ENCODE measurements around the gene NRIP1. TPM values are rescaled to one million over a fixed set of nuclear protein-coding genes. Genes with fewer than 3 reads are reported as not detected.
"Not testable (repeated sequence)": the region's sequence is repeated elsewhere in the genome, so short reads cannot be mapped to it uniquely, and the experiment has no call there.

Gene NRIP1
- total and polyA plus RNA-seq, 5 donors from 2014 or later: 11.6 to 20.3 (median 13.3) TPM

DNA sequence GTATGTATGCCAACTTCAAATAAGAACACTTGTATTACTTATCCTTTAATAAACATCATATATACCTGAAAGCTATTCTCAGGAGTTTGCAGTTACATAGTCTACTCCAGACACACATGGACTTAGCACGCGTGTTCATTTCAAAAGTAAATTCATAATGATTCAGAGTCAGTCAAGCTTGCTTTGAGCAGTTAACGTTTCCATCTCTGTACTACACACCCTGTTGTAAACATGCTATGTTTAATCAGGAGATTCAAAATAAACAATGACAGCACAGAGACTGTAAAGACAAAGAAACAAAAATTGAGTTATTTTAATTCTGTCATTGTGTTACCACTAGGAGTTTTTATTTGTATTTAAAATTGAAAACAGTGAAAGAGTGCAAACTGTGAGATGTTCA lies 119.6 kb downstream of the NRIP1 start:
- no peak for ATAC-seq (ENCODE audit: low read depth in 2 of 2)
- H3K9me3 ChIP-seq (ENCODE audit: control insufficient read depth in 2 of 2, low read length in 2 of 2): no peaks in the 10 kb centered on the region

DNA sequence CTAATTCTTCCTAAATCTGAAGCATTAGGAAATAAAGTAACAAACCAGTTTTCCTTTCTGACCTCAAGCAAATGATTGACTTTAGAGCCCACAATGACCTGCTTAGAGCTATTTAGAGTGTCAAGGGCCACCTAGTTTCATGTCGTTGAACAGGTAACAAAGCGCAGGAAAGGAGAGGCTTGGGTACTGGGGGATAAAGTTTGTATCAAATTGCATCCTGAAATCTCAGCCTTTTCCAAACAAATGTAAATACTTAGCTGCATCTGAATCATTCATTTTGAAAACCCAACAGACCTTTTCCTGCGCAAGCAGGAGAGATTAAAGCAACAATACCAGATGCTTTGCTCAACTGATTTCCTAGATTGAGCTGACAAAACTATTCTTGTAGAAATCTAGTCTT lies 121.2 kb downstream of the NRIP1 start:
- H3K4me3 ChIP-seq (ENCODE audit: low read depth, low read length): no peak overlapping the region
- H3K4me1 Mint-ChIP-seq: no peaks in the 10 kb centered on the region
- H3K27ac Mint-ChIP-seq: no peak overlapping the region
- no peaks in the 10 kb centered on the region for H3K27me3 ChIP-seq (ENCODE audit: control insufficient read depth, insufficient read depth, low read length)
- DNase-seq (no peak), ATAC-seq (ENCODE audit: low read depth in 2 of 2) (no peak)
- no peaks in the 10 kb centered on the region for H3K9me3 ChIP-seq (ENCODE audit: control insufficient read depth in 2 of 2, low read length in 2 of 2)
- no peaks in the 10 kb centered on the region for H3K4me1 ChIP-seq (ENCODE audit: control insufficient read depth, insufficient read depth, low read length, poor library complexity, severe bottlenecking)
- H3K36me3 ChIP-seq (ENCODE audit: control insufficient read depth, insufficient read depth, low read length): no peaks in the 10 kb centered on the region
- H3K4me3 Mint-ChIP-seq: no peak overlapping the region
- no peak overlapping the region for H3K27ac ChIP-seq (ENCODE audit: insufficient read depth, low read length, poor library complexity, severe bottlenecking)
- H3K27me3 Mint-ChIP-seq: no peaks in the 10 kb centered on the region
- peaks cover under 1% of the 10 kb centered on the region for H3K36me3 Mint-ChIP-seq
- H3K9me3 Mint-ChIP-seq: peaks cover 0 to 9% (median 1%) of the 10 kb centered on the region in 7 donors

More for the DNA sequence above, 119.6 kb downstream of the NRIP1 start:
- H3K27ac Mint-ChIP-seq: no peak overlapping the region
- peaks cover 4% of the 10 kb centered on the region for H3K36me3 Mint-ChIP-seq
- peaks cover 0 to 10% (median 1%) of the 10 kb centered on the region in 7 donors for H3K9me3 Mint-ChIP-seq
- Histone ChIP-seq H3K4me3 (ENCODE audit: low read depth, low read length) (no peak overlapping the region), H3K36me3 (ENCODE audit: control insufficient read depth, insufficient read depth, low read length) (no peaks in the 10 kb centered on the region), H3K27me3 (ENCODE audit: control insufficient read depth, insufficient read depth, low read length) (no peaks in the 10 kb centered on the region), H3K27ac (ENCODE audit: insufficient read depth, low read length, poor library complexity, severe bottlenecking) (no peak overlapping the region), H3K4me1 (ENCODE audit: control insufficient read depth, insufficient read depth, low read length, poor library complexity, severe bottlenecking) (no peaks in the 10 kb centered on the region)
- H3K4me3 Mint-ChIP-seq: no peak overlapping the region
- no peaks in the 10 kb centered on the region for H3K4me1 Mint-ChIP-seq
- no peak for DNase-seq
- no peaks in the 10 kb centered on the region for H3K27me3 Mint-ChIP-seq

DNA sequence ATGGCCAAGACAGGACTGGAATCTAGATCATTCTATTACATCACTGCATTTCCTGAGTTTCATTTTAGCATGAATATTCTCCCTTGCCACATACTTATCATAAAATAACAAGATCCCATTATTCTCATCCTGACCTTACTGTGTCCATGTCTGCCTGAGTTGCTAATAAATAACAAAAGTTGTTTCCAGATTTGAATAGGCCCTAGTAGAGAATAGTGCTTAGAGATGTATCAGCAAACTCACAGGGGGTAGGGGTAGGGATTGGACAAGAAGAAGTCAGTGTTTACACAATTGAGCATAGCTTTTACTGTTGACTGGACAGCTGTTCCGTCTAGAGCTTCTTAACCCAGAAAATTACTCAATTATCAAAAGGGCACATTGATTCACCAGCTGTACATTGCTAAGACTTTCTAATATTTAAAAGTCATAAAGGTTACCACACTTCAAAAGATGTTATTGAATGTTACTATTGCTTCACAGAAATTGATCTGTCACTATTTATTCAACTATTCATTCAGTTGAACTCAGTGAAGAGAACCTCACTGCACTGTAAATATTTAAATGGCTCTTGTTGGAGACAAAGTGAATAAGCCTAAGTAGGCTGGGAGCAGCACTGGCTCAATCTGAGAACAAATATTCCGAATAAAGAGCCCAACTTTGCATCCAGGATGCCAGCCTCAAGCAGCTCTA lies 121.9 kb downstream of the NRIP1 start:
- Mint-ChIP-seq H3K9me3 (peaks cover 0 to 15% (median 4%) of the 10 kb centered on the region in 7 donors), H3K27me3 (no peaks in the 10 kb centered on the region)
- ATAC-seq (ENCODE audit: low read depth in 2 of 2): no peak

DNA sequence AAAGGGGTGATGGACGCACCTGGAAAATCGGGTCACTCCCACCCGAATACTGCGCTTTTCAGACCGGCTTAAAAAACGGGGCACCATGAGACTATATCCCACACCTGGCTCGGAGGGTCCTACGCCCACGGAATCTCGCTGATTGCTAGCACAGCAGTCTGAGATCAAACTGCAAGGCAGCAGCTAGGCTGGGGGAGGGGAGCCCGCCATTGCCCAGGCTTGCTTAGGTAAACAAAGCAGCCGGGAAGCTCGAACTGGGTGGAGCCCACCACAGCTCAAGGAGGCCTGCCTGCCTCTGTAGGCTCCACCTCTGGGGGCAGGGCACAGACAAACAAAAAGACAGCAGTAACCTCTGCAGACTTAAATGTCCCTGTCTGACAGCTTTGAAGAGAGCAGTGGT lies 137.5 kb downstream of the NRIP1 start:
- not testable (repeated sequence) for H3K36me3 Mint-ChIP-seq; H3K4me3 Mint-ChIP-seq; H3K9me3 ChIP-seq (ENCODE audit: control insufficient read depth in 2 of 2, low read length in 2 of 2); H3K4me1 ChIP-seq (ENCODE audit: control insufficient read depth, insufficient read depth, low read length, poor library complexity, severe bottlenecking); H3K36me3 ChIP-seq (ENCODE audit: control insufficient read depth, insufficient read depth, low read length); H3K27me3 Mint-ChIP-seq; DNase-seq; H3K9me3 Mint-ChIP-seq; H3K4me1 Mint-ChIP-seq; H3K27ac ChIP-seq (ENCODE audit: insufficient read depth, low read length, poor library complexity, severe bottlenecking); ATAC-seq (ENCODE audit: low read depth in 2 of 2); H3K27ac Mint-ChIP-seq; H3K4me3 ChIP-seq (ENCODE audit: low read depth, low read length); H3K27me3 ChIP-seq (ENCODE audit: control insufficient read depth, insufficient read depth, low read length)

More for the DNA sequence above, 121.9 kb downstream of the NRIP1 start:
- no peaks in the 10 kb centered on the region for H3K4me1 Mint-ChIP-seq
- DNase-seq: no peak
- no peaks in the 10 kb centered on the region for H3K4me1 ChIP-seq (ENCODE audit: control insufficient read depth, insufficient read depth, low read length, poor library complexity, severe bottlenecking)
- no peaks in the 10 kb centered on the region for H3K36me3 ChIP-seq (ENCODE audit: control insufficient read depth, insufficient read depth, low read length)
- H3K4me3 Mint-ChIP-seq: no peak overlapping the region
- no peak overlapping the region for H3K27ac Mint-ChIP-seq
- H3K4me3 ChIP-seq (ENCODE audit: low read depth, low read length): no peak overlapping the region
- H3K27ac ChIP-seq (ENCODE audit: insufficient read depth, low read length, poor library complexity, severe bottlenecking): no peak overlapping the region
- no peaks in the 10 kb centered on the region for H3K9me3 ChIP-seq (ENCODE audit: control insufficient read depth in 2 of 2, low read length in 2 of 2)
- no peaks in the 10 kb centered on the region for H3K27me3 ChIP-seq (ENCODE audit: control insufficient read depth, insufficient read depth, low read length)
- no peaks in the 10 kb centered on the region for H3K36me3 Mint-ChIP-seq

DNA sequence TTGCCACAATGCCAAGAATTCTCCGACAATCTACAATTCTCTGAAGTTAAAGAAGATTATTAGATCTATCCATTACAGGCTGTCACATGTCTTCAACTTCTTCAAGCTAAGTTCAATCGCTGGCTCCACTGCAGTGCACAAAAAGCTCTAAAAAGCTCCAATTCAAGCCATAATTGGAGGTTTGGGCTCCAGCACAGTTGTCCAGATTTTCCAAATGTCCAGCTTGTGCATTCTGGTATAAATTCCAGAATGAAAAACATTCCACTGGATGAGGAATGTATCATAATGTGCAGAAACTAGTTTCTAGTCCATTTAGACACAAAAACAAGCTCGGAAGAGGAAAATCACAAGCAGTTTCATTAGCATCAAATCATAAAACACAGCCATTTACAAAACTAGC lies 138.6 kb downstream of the NRIP1 start:
- no peak overlapping the region for H3K27ac ChIP-seq (ENCODE audit: insufficient read depth, low read length, poor library complexity, severe bottlenecking)
- Mint-ChIP-seq H3K9me3 (no peaks in the 10 kb centered on the region), H3K36me3 (no peaks in the 10 kb centered on the region), H3K4me1 (no peaks in the 10 kb centered on the region), H3K27ac (no peak overlapping the region), H3K27me3 (no peaks in the 10 kb centered on the region), H3K4me3 (no peak overlapping the region)
- no peaks in the 10 kb centered on the region for H3K4me1 ChIP-seq (ENCODE audit: control insufficient read depth, insufficient read depth, low read length, poor library complexity, severe bottlenecking)
- ATAC-seq (ENCODE audit: low read depth in 2 of 2) (no peak), DNase-seq (no peak)
- H3K4me3 ChIP-seq (ENCODE audit: low read depth, low read length): no peak overlapping the region
- no peaks in the 10 kb centered on the region for H3K27me3 ChIP-seq (ENCODE audit: control insufficient read depth, insufficient read depth, low read length)
- no peaks in the 10 kb centered on the region for H3K9me3 ChIP-seq (ENCODE audit: control insufficient read depth in 2 of 2, low read length in 2 of 2)
- no peaks in the 10 kb centered on the region for H3K36me3 ChIP-seq (ENCODE audit: control insufficient read depth, insufficient read depth, low read length)

DNA sequence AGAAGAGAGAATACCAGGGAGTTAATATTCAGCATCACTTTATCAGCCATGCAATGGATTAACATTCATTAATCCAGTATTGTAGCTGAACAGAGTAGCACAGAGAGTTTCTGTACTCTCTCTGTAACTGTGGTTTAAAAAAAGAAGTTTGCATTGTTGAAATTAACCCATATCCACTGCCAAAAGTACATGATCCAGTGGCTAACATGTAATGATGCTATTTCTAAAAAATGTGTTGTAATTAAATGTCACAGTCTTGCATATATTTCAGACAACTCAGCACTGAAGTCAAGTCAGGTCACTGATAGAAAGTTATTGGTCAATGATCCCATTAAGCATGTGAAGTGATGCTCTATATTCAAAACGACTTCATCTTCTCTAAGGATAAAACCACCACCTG lies 141.3 kb downstream of the NRIP1 start:
- no peaks in the 10 kb centered on the region for H3K9me3 Mint-ChIP-seq
- no peak overlapping the region for H3K4me3 Mint-ChIP-seq
- ATAC-seq (ENCODE audit: low read depth in 2 of 2) (no peak), DNase-seq (no peak)
- no peak overlapping the region for H3K4me3 ChIP-seq (ENCODE audit: low read depth, low read length)
- H3K27me3 Mint-ChIP-seq: no peaks in the 10 kb centered on the region
- H3K9me3 ChIP-seq (ENCODE audit: control insufficient read depth in 2 of 2, low read length in 2 of 2): no peaks in the 10 kb centered on the region
- H3K27ac Mint-ChIP-seq: no peak overlapping the region
- H3K4me1 ChIP-seq (ENCODE audit: control insufficient read depth, insufficient read depth, low read length, poor library complexity, severe bottlenecking): no peaks in the 10 kb centered on the region
- no peaks in the 10 kb centered on the region for H3K27me3 ChIP-seq (ENCODE audit: control insufficient read depth, insufficient read depth, low read length)
- H3K4me1 Mint-ChIP-seq: no peaks in the 10 kb centered on the region
- H3K36me3 ChIP-seq (ENCODE audit: control insufficient read depth, insufficient read depth, low read length): no peaks in the 10 kb centered on the region
- no peak overlapping the region for H3K27ac ChIP-seq (ENCODE audit: insufficient read depth, low read length, poor library complexity, severe bottlenecking)
- H3K36me3 Mint-ChIP-seq: no peaks in the 10 kb centered on the region

DNA sequence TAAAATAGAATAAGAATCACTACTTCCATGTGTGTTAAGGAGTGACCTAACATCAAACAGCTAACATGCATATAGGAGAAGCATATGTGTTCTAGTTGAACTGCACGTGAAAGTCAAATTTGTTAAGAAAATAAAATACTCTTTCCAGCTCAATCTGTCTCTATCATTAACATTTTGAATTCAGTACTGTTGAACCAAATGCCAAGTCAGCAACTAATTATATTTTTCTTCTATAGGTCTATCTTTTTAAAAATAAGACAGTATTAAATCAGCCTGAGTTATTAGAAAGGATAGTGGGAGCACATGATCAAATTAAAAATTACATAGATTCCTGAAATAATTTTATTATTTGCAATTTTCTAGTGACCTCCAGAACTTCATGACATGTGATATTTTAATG lies 141.8 kb downstream of the NRIP1 start:
- Mint-ChIP-seq H3K36me3 (no peaks in the 10 kb centered on the region), H3K4me3 (no peak overlapping the region), H3K9me3 (no peaks in the 10 kb centered on the region), H3K27ac (no peak overlapping the region), H3K4me1 (no peaks in the 10 kb centered on the region), H3K27me3 (no peaks in the 10 kb centered on the region)
- no peak for ATAC-seq (ENCODE audit: low read depth in 2 of 2)
- H3K36me3 ChIP-seq (ENCODE audit: control insufficient read depth, insufficient read depth, low read length): no peaks in the 10 kb centered on the region
- H3K27me3 ChIP-seq (ENCODE audit: control insufficient read depth, insufficient read depth, low read length): no peaks in the 10 kb centered on the region
- H3K4me3 ChIP-seq (ENCODE audit: low read depth, low read length): no peak overlapping the region
- H3K4me1 ChIP-seq (ENCODE audit: control insufficient read depth, insufficient read depth, low read length, poor library complexity, severe bottlenecking): no peaks in the 10 kb centered on the region
- no peaks in the 10 kb centered on the region for H3K9me3 ChIP-seq (ENCODE audit: control insufficient read depth in 2 of 2, low read length in 2 of 2)
- no peak overlapping the region for H3K27ac ChIP-seq (ENCODE audit: insufficient read depth, low read length, poor library complexity, severe bottlenecking)
- DNase-seq: no peak

DNA sequence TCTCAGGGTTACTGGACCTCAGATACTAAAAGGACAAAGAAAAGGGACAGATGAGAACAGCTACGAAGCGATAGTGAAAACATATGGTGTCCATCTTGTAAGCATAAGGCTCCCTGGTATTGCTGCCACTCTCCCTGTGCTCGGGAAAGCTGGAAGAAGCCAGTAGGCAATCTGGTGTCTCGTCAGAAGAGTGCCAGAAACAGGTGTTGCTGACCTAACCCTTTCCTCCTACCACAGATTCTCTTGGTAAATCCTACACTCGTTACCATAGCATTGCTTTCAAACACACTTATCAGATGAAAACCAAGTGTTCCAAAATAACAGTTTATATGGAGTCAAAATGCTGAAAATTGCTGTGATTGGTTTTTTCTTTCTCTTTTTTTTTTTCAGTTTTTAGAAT lies 146.3 kb downstream of the NRIP1 start:
- H3K4me3 Mint-ChIP-seq: no peak overlapping the region

More for the DNA sequence above, 146.3 kb downstream of the NRIP1 start:
- Mint-ChIP-seq H3K36me3 (no peaks in the 10 kb centered on the region), H3K9me3 (no peaks in the 10 kb centered on the region), H3K27me3 (peaks cover 7% of the 10 kb centered on the region), H3K4me1 (no peaks in the 10 kb centered on the region), H3K27ac (no peak overlapping the region)
- no peak for ATAC-seq (ENCODE audit: low read depth in 2 of 2)
- Histone ChIP-seq H3K27ac (ENCODE audit: insufficient read depth, low read length, poor library complexity, severe bottlenecking) (no peak overlapping the region), H3K36me3 (ENCODE audit: control insufficient read depth, insufficient read depth, low read length) (no peaks in the 10 kb centered on the region), H3K27me3 (ENCODE audit: control insufficient read depth, insufficient read depth, low read length) (no peaks in the 10 kb centered on the region), H3K9me3 (ENCODE audit: control insufficient read depth in 2 of 2, low read length in 2 of 2) (no peaks in the 10 kb centered on the region), H3K4me1 (ENCODE audit: control insufficient read depth, insufficient read depth, low read length, poor library complexity, severe bottlenecking) (no peaks in the 10 kb centered on the region), H3K4me3 (ENCODE audit: low read depth, low read length) (no peak overlapping the region)
- no peak for DNase-seq

All from CD4-positive, CD25-positive, alpha-beta regulatory T cell (primary cell).